Muscle layer of colon (tissue), 2 donors: Measurements from ENCODE around the gene FFAR3.

ENCODE experiments used
- H3K27ac ChIP-seq: one replicate; pipeline ENCODE4 v1.7.0; 2013; ENCODE audit warnings: low read depth, mild to moderate bottlenecking, low read length, moderate library complexity
- H3K27me3 ChIP-seq, 2 donors: one replicate each; pipeline ENCODE4 v1.7.0; 2013; ENCODE audit warnings: low read length in 2 of 2, mild to moderate bottlenecking in 2 of 2; ENCODE audit not compliant: insufficient read depth in 2 of 2, control insufficient read depth in 1 of 2
- H3K36me3 ChIP-seq: one replicate; pipeline ENCODE4 v1.7.0; 2013; ENCODE audit warnings: mild to moderate bottlenecking, low read length; ENCODE audit not compliant: insufficient read depth
- H3K4me1 ChIP-seq: one replicate; pipeline ENCODE4 v1.7.0; 2013; ENCODE audit warnings: mild to moderate bottlenecking, low read length; ENCODE audit not compliant: insufficient read depth
- H3K4me3 ChIP-seq, 2 donors: one replicate each; pipeline ENCODE4 v1.7.0; 2013; ENCODE audit warnings: low read length in 2 of 2, low read depth in 1 of 2, mild to moderate bottlenecking in 1 of 2, moderate library complexity in 1 of 2
- H3K9ac ChIP-seq: one replicate; pipeline ENCODE4 v1.7.0; 2013; ENCODE audit warnings: low read length
- H3K9me3 ChIP-seq: one replicate; pipeline ENCODE4 v1.7.0; 2013; ENCODE audit warnings: mild to moderate bottlenecking, low read length
- donor health status: abdominal sarcoma.
- donor health status: Adenocarcinoma of cecum.

FFAR3 gene

GRCh38 chr19:35346193-35347052, 11.8 kb upstream of the FFAR3 start:
- H3K27ac ChIP-seq = no peak overlapping the region
- no peaks in the 10 kb centered on the region for H3K9me3 ChIP-seq
- no peaks in the 10 kb centered on the region for H3K4me1 ChIP-seq
- no peak overlapping the region for H3K4me3 ChIP-seq
- no peaks in the 10 kb centered on the region for H3K36me3 ChIP-seq
- H3K9ac ChIP-seq = no peak overlapping the region
- peaks cover 0 to 4% of the 10 kb centered on the region in 2 donors for H3K27me3 ChIP-seq

DNA sequence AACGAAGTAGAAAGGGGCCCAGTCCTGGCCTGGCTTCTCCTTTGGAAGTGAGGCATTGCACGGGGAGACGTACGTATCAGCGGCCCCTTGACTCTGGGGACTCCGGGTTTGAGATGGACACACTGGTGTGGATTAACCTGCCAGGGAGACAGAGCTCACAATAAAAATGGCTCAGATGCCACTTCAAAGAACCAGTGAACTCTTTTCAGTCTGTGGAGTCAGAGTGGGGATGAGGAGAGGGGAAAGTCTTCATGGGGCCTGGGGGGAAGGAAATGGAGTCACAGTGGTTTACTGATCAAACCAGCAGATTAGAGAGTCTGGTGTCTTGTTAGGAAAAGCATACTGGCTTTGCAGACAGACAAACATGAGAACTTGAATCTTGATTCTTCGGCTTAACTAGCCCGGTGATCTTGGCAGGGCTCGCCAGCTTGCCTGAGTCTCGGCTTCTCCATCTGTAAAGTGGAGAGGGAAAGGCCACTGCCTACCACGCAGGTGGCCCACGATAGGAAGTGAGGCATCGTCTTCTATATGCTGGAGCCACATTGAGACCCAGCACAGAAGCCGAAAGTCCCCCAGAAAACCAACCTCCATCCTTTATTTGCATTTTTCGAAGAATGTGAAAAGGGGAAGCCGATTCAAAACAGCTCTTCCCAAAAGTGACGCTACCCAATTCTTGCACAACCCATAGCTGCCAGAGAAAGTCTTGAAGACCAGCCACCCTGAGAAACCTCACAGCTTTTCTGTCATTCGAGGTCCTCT, 10.9 kb upstream of the FFAR3 start, which contains the start of gene FFAR1:
TSS of gene FFAR1 (plus strand) at position 732 of the 759 bp plus-strand sequence. CDS start 3,650 bp downstream, outside the sequence.
- no peaks in the 10 kb centered on the region for H3K36me3 ChIP-seq
- H3K9ac ChIP-seq = no peak within 1 kb of the TSS
- no peak within 1 kb of the TSS for H3K27ac ChIP-seq
- H3K27me3 ChIP-seq = peaks cover 0 to 11% of the 10 kb centered on the region in 2 donors
- no peaks in the 10 kb centered on the region for H3K9me3 ChIP-seq
- no peak within 1 kb of the TSS for H3K4me3 ChIP-seq
- H3K4me1 ChIP-seq = no peaks in the 10 kb centered on the region

- Histone ChIP-seq H3K4me1 (no peaks in the 10 kb centered on the region), H3K27ac (no peak overlapping the region), H3K9me3 (no peaks in the 10 kb centered on the region), H3K36me3 (no peaks in the 10 kb centered on the region), H3K9ac (no peak overlapping the region), H3K4me3 (no peak overlapping the region), H3K27me3 (peaks cover 0 to 11% of the 10 kb centered on the region in 2 donors)
Observed at GRCh38 chr19:35347930-35348298, 10.3 kb upstream of the FFAR3 start.

GRCh38 chr19:35348911-35349611, 9.2 kb upstream of the FFAR3 start:
- H3K4me1 ChIP-seq = no peaks in the 10 kb centered on the region
- H3K9me3 ChIP-seq = no peaks in the 10 kb centered on the region
- H3K36me3 ChIP-seq = no peaks in the 10 kb centered on the region
- H3K4me3 ChIP-seq = no peak overlapping the region
- no peak overlapping the region for H3K27ac ChIP-seq
- H3K27me3 ChIP-seq = peaks cover 0 to 11% of the 10 kb centered on the region in 2 donors
- H3K9ac ChIP-seq = no peak overlapping the region

- no peaks in the 10 kb centered on the region for H3K4me1 ChIP-seq
- no peak overlapping the region for H3K9ac ChIP-seq
- H3K9me3 ChIP-seq = no peaks in the 10 kb centered on the region
- H3K36me3 ChIP-seq = no peaks in the 10 kb centered on the region
- no peak overlapping the region for H3K27ac ChIP-seq
- H3K4me3 ChIP-seq = no peak overlapping the region
- H3K27me3 ChIP-seq = peaks cover 0 to 6% of the 10 kb centered on the region in 2 donors
Observed at GRCh38 chr19:35349614-35350521, 8.4 kb upstream of the FFAR3 start.

DNA sequence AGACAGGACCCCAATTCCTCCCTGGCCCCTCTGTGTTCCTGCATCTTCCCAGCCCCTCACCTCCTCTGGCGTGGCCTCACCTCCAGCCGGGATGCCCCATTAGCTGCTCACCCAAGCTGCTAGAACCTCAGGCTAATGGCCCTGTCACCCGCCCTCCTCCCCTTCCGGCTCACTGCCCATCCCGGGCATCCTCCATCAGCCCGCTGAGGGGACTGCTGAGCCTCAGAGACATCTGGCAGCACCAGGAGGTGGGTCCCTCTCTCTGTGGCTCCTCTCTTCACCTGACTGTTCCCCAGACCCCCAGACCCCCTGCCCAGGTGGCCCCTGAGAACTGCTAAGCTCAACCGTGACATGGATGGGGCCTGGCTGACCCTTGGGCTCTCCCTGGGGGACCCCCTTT, 7.7 kb upstream of the FFAR3 start:
- Histone ChIP-seq H3K4me1 (no peaks in the 10 kb centered on the region), H3K4me3 (no peak overlapping the region), H3K27me3 (peaks cover 0 to 6% of the 10 kb centered on the region in 2 donors), H3K9ac (no peak overlapping the region), H3K36me3 (no peaks in the 10 kb centered on the region), H3K9me3 (no peaks in the 10 kb centered on the region), H3K27ac (no peak overlapping the region)

DNA sequence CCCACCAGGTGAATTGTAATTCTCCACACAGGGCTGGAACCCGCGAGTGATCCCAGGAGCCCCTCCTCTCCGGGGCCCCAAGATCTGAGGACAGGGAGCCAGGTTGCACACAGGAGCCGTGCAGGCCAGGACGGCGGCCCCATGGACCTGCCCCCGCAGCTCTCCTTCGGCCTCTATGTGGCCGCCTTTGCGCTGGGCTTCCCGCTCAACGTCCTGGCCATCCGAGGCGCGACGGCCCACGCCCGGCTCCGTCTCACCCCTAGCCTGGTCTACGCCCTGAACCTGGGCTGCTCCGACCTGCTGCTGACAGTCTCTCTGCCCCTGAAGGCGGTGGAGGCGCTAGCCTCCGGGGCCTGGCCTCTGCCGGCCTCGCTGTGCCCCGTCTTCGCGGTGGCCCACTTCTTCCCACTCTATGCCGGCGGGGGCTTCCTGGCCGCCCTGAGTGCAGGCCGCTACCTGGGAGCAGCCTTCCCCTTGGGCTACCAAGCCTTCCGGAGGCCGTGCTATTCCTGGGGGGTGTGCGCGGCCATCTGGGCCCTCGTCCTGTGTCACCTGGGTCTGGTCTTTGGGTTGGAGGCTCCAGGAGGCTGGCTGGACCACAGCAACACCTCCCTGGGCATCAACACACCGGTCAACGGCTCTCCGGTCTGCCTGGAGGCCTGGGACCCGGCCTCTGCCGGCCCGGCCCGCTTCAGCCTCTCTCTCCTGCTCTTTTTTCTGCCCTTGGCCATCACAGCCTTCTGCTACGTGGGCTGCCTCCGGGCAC, 6.7 kb upstream of the FFAR3 start:
- no peak overlapping the region for H3K4me3 ChIP-seq
- no peaks in the 10 kb centered on the region for H3K9me3 ChIP-seq
- no peaks in the 10 kb centered on the region for H3K36me3 ChIP-seq
- H3K27ac ChIP-seq = no peak overlapping the region
- H3K4me1 ChIP-seq = no peaks in the 10 kb centered on the region
- no peak overlapping the region for H3K9ac ChIP-seq
- peaks cover 0 to 6% of the 10 kb centered on the region in 2 donors for H3K27me3 ChIP-seq

DNA sequence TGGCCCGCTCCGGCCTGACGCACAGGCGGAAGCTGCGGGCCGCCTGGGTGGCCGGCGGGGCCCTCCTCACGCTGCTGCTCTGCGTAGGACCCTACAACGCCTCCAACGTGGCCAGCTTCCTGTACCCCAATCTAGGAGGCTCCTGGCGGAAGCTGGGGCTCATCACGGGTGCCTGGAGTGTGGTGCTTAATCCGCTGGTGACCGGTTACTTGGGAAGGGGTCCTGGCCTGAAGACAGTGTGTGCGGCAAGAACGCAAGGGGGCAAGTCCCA, 6.1 kb upstream of the FFAR3 start:
- Histone ChIP-seq H3K27ac (no peak overlapping the region), H3K9ac (no peak overlapping the region), H3K4me3 (no peak overlapping the region)

GRCh38 chr19:35352448-35353304, 5.6 kb upstream of the FFAR3 start:
- Histone ChIP-seq H3K27ac (no peak overlapping the region), H3K36me3 (no peaks in the 10 kb centered on the region), H3K9me3 (no peaks in the 10 kb centered on the region), H3K9ac (no peak overlapping the region), H3K27me3 (peaks cover 0 to 6% of the 10 kb centered on the region in 2 donors), H3K4me3 (no peak overlapping the region), H3K4me1 (no peaks in the 10 kb centered on the region)

More for the DNA sequence above, 6.1 kb upstream of the FFAR3 start:
- H3K36me3 ChIP-seq = no peaks in the 10 kb centered on the region
- H3K27me3 ChIP-seq = peaks cover 0 to 6% of the 10 kb centered on the region in 2 donors
- no peaks in the 10 kb centered on the region for H3K9me3 ChIP-seq
- H3K4me1 ChIP-seq = no peaks in the 10 kb centered on the region

DNA sequence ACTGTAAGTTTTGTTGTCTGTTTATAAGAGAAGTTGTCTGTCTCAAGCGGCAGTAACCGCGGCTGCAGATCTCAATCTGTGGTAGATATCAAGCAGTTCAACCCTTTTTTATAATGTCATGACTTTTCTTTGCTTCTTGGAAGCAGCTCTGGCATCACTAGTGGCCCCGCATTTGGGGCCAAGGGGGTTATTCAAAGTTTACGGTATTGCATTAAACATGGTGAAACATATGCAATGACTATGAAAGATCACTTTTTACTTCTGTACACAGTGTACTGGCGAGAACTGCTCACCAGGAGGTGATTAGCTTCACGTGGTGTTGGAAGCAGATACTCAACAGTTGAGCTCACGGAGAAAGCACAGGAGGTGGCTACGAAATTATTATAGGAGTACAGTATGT, 4.6 kb upstream of the FFAR3 start:
- H3K9me3 ChIP-seq = no peaks in the 10 kb centered on the region
- H3K27ac ChIP-seq = no peak overlapping the region
- H3K27me3 ChIP-seq = peaks cover 0 to 6% of the 10 kb centered on the region in 2 donors
- H3K36me3 ChIP-seq = no peaks in the 10 kb centered on the region
- no peak overlapping the region for H3K9ac ChIP-seq
- no peaks in the 10 kb centered on the region for H3K4me1 ChIP-seq
- no peak overlapping the region for H3K4me3 ChIP-seq
